Karpas-422 (cell line): ENCODE data around the gene MTG2. TPM values are rescaled to one million over a fixed set of nuclear protein-coding genes. Genes with fewer than 3 reads are reported as not detected.

Experiments
- DNase-seq: peaks from one replicate; pipeline ENCODE4 v3.0.0-alpha.2; 2015
- H2AFZ ChIP-seq: fragments of 200-600 bp; sonication (generic); 2 replicates; pipeline ENCODE4 v1.6.1; 2014; ENCODE audit warnings: antibody characterized with exemption, low read length, mixed read lengths
- H3K27ac ChIP-seq: fragments of 200-600 bp; sonication (generic); 2 replicates; pipeline ENCODE4 v1.5.1; 2014; ENCODE audit warnings: mild to moderate bottlenecking, low read length, moderate library complexity
- H3K27me3 ChIP-seq: fragments of 200-600 bp; sonication (generic); 2 replicates; pipeline ENCODE4 v1.6.1; 2014; ENCODE audit warnings: low read length, mixed read lengths
- H3K36me3 ChIP-seq: fragments of 200-600 bp; sonication (generic); 2 replicates; pipeline ENCODE4 v1.6.1; 2014; ENCODE audit warnings: low read length, mixed read lengths; ENCODE audit not compliant: insufficient read depth
- H3K4me1 ChIP-seq: fragments of 200-600 bp; sonication (generic); 2 replicates; pipeline ENCODE4 v1.6.1; 2014; ENCODE audit warnings: mild to moderate bottlenecking, low read length, mixed read lengths
- H3K4me2 ChIP-seq: fragments of 200-600 bp; sonication (generic); 2 replicates; pipeline ENCODE4 v1.6.1; 2014; ENCODE audit warnings: low read length, low read depth, mild to moderate bottlenecking; ENCODE audit not compliant: poor library complexity, severe bottlenecking
- H3K4me3 ChIP-seq: fragments of 200-600 bp; sonication (generic); 2 replicates; pipeline ENCODE4 v1.5.1; 2014; ENCODE audit warnings: mild to moderate bottlenecking, antibody characterized with exemption, low read length, mixed read lengths
- H3K79me2 ChIP-seq: fragments of 200-600 bp; sonication (generic); 2 replicates; pipeline ENCODE4 v1.6.1; 2014; ENCODE audit warnings: mild to moderate bottlenecking, low read length, mixed read lengths
- H3K9ac ChIP-seq: fragments of 200-600 bp; sonication (generic); 2 replicates; pipeline ENCODE4 v1.6.0; 2014; ENCODE audit warnings: low read length
- H3K9me2 ChIP-seq: fragments of 200-600 bp; sonication (generic), shearing (Covaris generic); replicated peaks from 2 replicates; pipeline ENCODE4 v1.6.0; 2014; ENCODE audit warnings: mild to moderate bottlenecking, low read length, moderate library complexity; ENCODE audit not compliant: insufficient read depth
- H3K9me3 ChIP-seq: fragments of 300-700, 200-600 bp; sonication (generic); 2 replicates; pipeline ENCODE4 v1.6.1; 2014; ENCODE audit warnings: low read length, mixed read lengths
- H4K20me1 ChIP-seq: fragments of 200-600 bp; sonication (generic); 2 replicates; pipeline ENCODE4 v1.6.1; 2014; ENCODE audit warnings: mild to moderate bottlenecking, antibody characterized with exemption, low read length, low read depth; ENCODE audit not compliant: insufficient read depth
- total RNA-seq: library from RNA; depleted of rRNA; stranded (reverse); fragments of >200 nt; shearing (Covaris generic); gene quantifications from 2 replicates; pipeline ENCODE4 v1.2.3, GENCODE V29; 2014; ENCODE audit warnings: low replicate concordance

Gene MTG2
- total RNA-seq, 1 experiment from 2014 or later, result 20.2 TPM

GRCh38 chr20:62243906-62244515, 61.2 kb downstream of the MTG2 start:
- H3K79me2 ChIP-seq, result peaks cover 83% of the 10 kb centered on the region
- no peak for DNase-seq
- no peak overlapping the region for H3K4me3 ChIP-seq
- H3K4me2 ChIP-seq, result no peak overlapping the region
- H3K9me2 ChIP-seq, result no peaks in the 10 kb centered on the region
- no peak overlapping the region for H3K27ac ChIP-seq
- H3K9me3 ChIP-seq, result no peaks in the 10 kb centered on the region
- H3K27me3 ChIP-seq, result no peaks in the 10 kb centered on the region
- H3K9ac ChIP-seq, result no peak overlapping the region
- H2AFZ ChIP-seq, result no peak overlapping the region
- H4K20me1 ChIP-seq, result peaks cover 22% of the 10 kb centered on the region
- no peaks in the 10 kb centered on the region for H3K36me3 ChIP-seq
- peaks cover 12% of the 10 kb centered on the region for H3K4me1 ChIP-seq

GRCh38 chr20:62244644-62245108, 61.8 kb downstream of the MTG2 start:
- Histone ChIP-seq H2AFZ (no peak overlapping the region), H3K9ac (no peak overlapping the region), H3K4me1 (peaks cover 7% of the 10 kb centered on the region), H3K9me3 (no peaks in the 10 kb centered on the region), H3K27ac (no peak overlapping the region), H3K27me3 (no peaks in the 10 kb centered on the region), H4K20me1 (peaks cover 23% of the 10 kb centered on the region), H3K79me2 (peaks cover 80% of the 10 kb centered on the region), H3K9me2 (no peaks in the 10 kb centered on the region), H3K36me3 (no peaks in the 10 kb centered on the region), H3K4me3 (no peak overlapping the region), H3K4me2 (no peak overlapping the region)
- no peak for DNase-seq

GRCh38 chr20:62245911-62246280, 63.1 kb downstream of the MTG2 start:
- H3K9me2 ChIP-seq, result no peaks in the 10 kb centered on the region
- no peak overlapping the region for H3K27ac ChIP-seq
- H3K27me3 ChIP-seq, result no peaks in the 10 kb centered on the region
- H3K9ac ChIP-seq, result no peak overlapping the region
- H3K4me1 ChIP-seq, result peaks cover 7% of the 10 kb centered on the region
- peaks cover 78% of the 10 kb centered on the region for H3K79me2 ChIP-seq
- H4K20me1 ChIP-seq, result peaks cover 13% of the 10 kb centered on the region
- no peaks in the 10 kb centered on the region for H3K9me3 ChIP-seq
- no peak overlapping the region for H3K4me2 ChIP-seq
- H2AFZ ChIP-seq, result no peak overlapping the region
- no peak overlapping the region for H3K4me3 ChIP-seq
- H3K36me3 ChIP-seq, result no peaks in the 10 kb centered on the region
- no peak for DNase-seq

- Histone ChIP-seq H3K27me3 (no peaks in the 10 kb centered on the region), H3K4me1 (peaks cover 7% of the 10 kb centered on the region), H3K79me2 (peaks cover 72% of the 10 kb centered on the region), H2AFZ (no peak overlapping the region), H3K36me3 (no peaks in the 10 kb centered on the region), H3K9me3 (no peaks in the 10 kb centered on the region), H3K9ac (no peak overlapping the region), H3K9me2 (no peaks in the 10 kb centered on the region), H4K20me1 (peaks cover 12% of the 10 kb centered on the region; the same call in 1 of the 2 replicates), H3K27ac (no peak overlapping the region), H3K4me3 (no peak overlapping the region), H3K4me2 (no peak overlapping the region)
- no peak for DNase-seq
Observed at GRCh38 chr20:62246431-62246830, 63.6 kb downstream of the MTG2 start.

- Histone ChIP-seq H3K79me2 (peaks cover 72% of the 10 kb centered on the region), H3K9ac (no peak overlapping the region)
Observed at GRCh38 chr20:62246872-62247652, 64.2 kb downstream of the MTG2 start.

GRCh38 chr20:62248890-62249560, 66.2 kb downstream of the MTG2 start:
- H4K20me1 ChIP-seq, result peaks cover 23% of the 10 kb centered on the region; the same call in 1 of the 2 replicates
- no peaks in the 10 kb centered on the region for H3K27me3 ChIP-seq
- H3K9me2 ChIP-seq, result no peaks in the 10 kb centered on the region
- H3K4me3 ChIP-seq, result no peak overlapping the region
- no peaks in the 10 kb centered on the region for H3K36me3 ChIP-seq
- H3K79me2 ChIP-seq, result peaks cover 69% of the 10 kb centered on the region
- no peak overlapping the region for H3K27ac ChIP-seq
- no peak overlapping the region for H3K9ac ChIP-seq
- no peak overlapping the region for H2AFZ ChIP-seq
- H3K4me1 ChIP-seq, result peaks cover 7% of the 10 kb centered on the region
- H3K4me2 ChIP-seq, result no peak overlapping the region
- no peaks in the 10 kb centered on the region for H3K9me3 ChIP-seq
- DNase-seq, result no peak

More at GRCh38 chr20:62246872-62247652, 64.2 kb downstream of the MTG2 start:
- H3K36me3 ChIP-seq, result no peaks in the 10 kb centered on the region
- H3K9me2 ChIP-seq, result no peaks in the 10 kb centered on the region
- H2AFZ ChIP-seq, result no peak overlapping the region
- peaks cover 7% of the 10 kb centered on the region for H3K4me1 ChIP-seq
- H4K20me1 ChIP-seq, result peaks cover 12% of the 10 kb centered on the region; the same call in 1 of the 2 replicates
- no peak overlapping the region for H3K4me3 ChIP-seq
- H3K4me2 ChIP-seq, result no peak overlapping the region
- no peak overlapping the region for H3K27ac ChIP-seq
- no peak for DNase-seq
- no peaks in the 10 kb centered on the region for H3K9me3 ChIP-seq
- no peaks in the 10 kb centered on the region for H3K27me3 ChIP-seq

- no peaks in the 10 kb centered on the region for H3K27me3 ChIP-seq
- H3K27ac ChIP-seq, result no peak overlapping the region
- H2AFZ ChIP-seq, result no peak overlapping the region
- H3K9me3 ChIP-seq, result no peaks in the 10 kb centered on the region
- H3K4me1 ChIP-seq, result peaks cover 7% of the 10 kb centered on the region
- H3K4me2 ChIP-seq, result no peak overlapping the region
- H3K9me2 ChIP-seq, result no peaks in the 10 kb centered on the region
- peaks cover 62% of the 10 kb centered on the region for H3K79me2 ChIP-seq
- no peak overlapping the region for H3K4me3 ChIP-seq
- peaks cover 17% of the 10 kb centered on the region for H4K20me1 ChIP-seq
- H3K36me3 ChIP-seq, result no peaks in the 10 kb centered on the region
- no peak overlapping the region for H3K9ac ChIP-seq
- no peak for DNase-seq
Observed at GRCh38 chr20:62252342-62252966, 69.6 kb downstream of the MTG2 start.
